Mammary epithelial cell (primary cell): Measurements from ENCODE around the gene FSIP2.

Experiments used
- CTCF ChIP-seq, 2 donors: IDR thresholded peaks in 1 of 2; conservative IDR thresholded peaks in 1 of 2; 2 replicates each; pipeline ENCODE4 v1.5.1; 2011 to 2012; ENCODE audit warnings: inconsistent platforms in 2 of 2, low read length in 2 of 2, mild to moderate bottlenecking in 2 of 2, control low read depth in 1 of 2, low read depth in 1 of 2; ENCODE audit not compliant: insufficient read depth in 1 of 2; ENCODE audit errors: extremely low read depth in 1 of 2
- EZH2 ChIP-seq: IDR thresholded peaks from 2 replicates; pipeline ENCODE4 v1.6.1; 2012; ENCODE audit warnings: low read length, inconsistent platforms, borderline replicate concordance

- no peak for TF ChIP-seq CTCF (conservative IDR thresholded peaks at IDR 0.05 in 1 of 2, IDR thresholded peaks at IDR 0.05 in 1 of 2; ENCODE audit: extremely low read depth in 1 of 2, insufficient read depth in 1 of 2, low read depth in 1 of 2, low read length in 2 of 2)
- TF ChIP-seq EZH2, result no peak
Observed at GRCh38 chr2:185880396-185880795, 141.8 kb downstream of the FSIP2 start.
